Heart left ventricle (tissue), 16 donors: ENCODE data around the gene TAF5L. TPM values are rescaled to one million over a fixed set of nuclear protein-coding genes. Genes with fewer than 3 reads are reported as not detected.
A peak's percentile ranks its signal among the peaks of the same experiment; 100 is the strongest.
"Not testable (repeated sequence)": the region's sequence is repeated elsewhere in the genome, so short reads cannot be mapped to it uniquely, and the experiment has no call there.

Experiments used
- ATAC-seq, 4 donors: fragments of 200-7000 bp; cut with Tn5 transposase; one replicate each; pipeline ENCODE4 v1.9.1; 2020 to 2022; ENCODE audit warnings: moderate library complexity in 4 of 4, mild to moderate bottlenecking in 3 of 4, moderate number of reproducible peaks in 1 of 4
- DNase-seq, 5 donors: peaks; one replicate each; pipeline ENCODE4 v3.0.0-alpha.2; 2020
- H3K27ac ChIP-seq, 12 donors: fragments of 200-600 bp; sonication (generic) in 4 of 12; one replicate each; pipeline versions ENCODE4 v1.5.0 to v1.8.0; 2016 to 2022; ENCODE audit warnings: mild to moderate bottlenecking in 2 of 12
- H3K27me3 ChIP-seq, 9 donors: fragments of 200-600 bp; sonication (generic) in 2 of 9; one replicate each; pipeline versions ENCODE4 v1.5.1 to v1.8.0; 2016 to 2022; ENCODE audit warnings: mild to moderate bottlenecking in 3 of 9
- H3K36me3 ChIP-seq, 9 donors: fragments of 200-600 bp; sonication (generic) in 2 of 9; one replicate each; pipeline versions ENCODE4 v1.5.0 to v1.8.0; 2018 to 2022; ENCODE audit warnings: mild to moderate bottlenecking in 2 of 9
- H3K4me1 ChIP-seq, 12 donors: fragments of 200-600 bp; sonication (generic) in 4 of 12; one replicate each; pipeline versions ENCODE4 v1.5.0 to v1.8.0; 2016 to 2022; ENCODE audit warnings: mild to moderate bottlenecking in 3 of 12
- H3K4me3 ChIP-seq, 12 donors: fragments of 200-600 bp; sonication (generic) in 4 of 12; one replicate each; pipeline versions ENCODE4 v1.5.0 to v1.8.0; 2017 to 2022; ENCODE audit warnings: mild to moderate bottlenecking in 9 of 12, moderate library complexity in 4 of 12
- H3K9me3 ChIP-seq, 12 donors: fragments of 200-600 bp; sonication (generic) in 4 of 12; one replicate each; pipeline versions ENCODE4 v1.5.0 to v1.8.0; 2016 to 2022; ENCODE audit warnings: mild to moderate bottlenecking in 1 of 12
- CTCF ChIP-seq, 12 donors: fragments of 200-600 bp; sonication (generic) in 4 of 12; IDR thresholded peaks; one replicate each; pipeline versions ENCODE4 v1.5.0 to v1.8.0; 2018 to 2022; ENCODE audit warnings: antibody characterized with exemption in 12 of 12, mild to moderate bottlenecking in 5 of 12
- POLR2A ChIP-seq, 2 donors: fragments of 450-650 bp; IDR thresholded peaks; one replicate each; pipeline ENCODE4 v1.6.1; 2017; ENCODE audit warnings: antibody characterized with exemption in 2 of 2, mild to moderate bottlenecking in 2 of 2, moderate library complexity in 2 of 2
- WGBS, 4 donors: extraction: QIAGEN DNeasy Blood & Tissue Kit in 2 of 4; methylation state at CpG; one replicate each; pipeline versions ENCODE4 v1.1.5 to v1.1.7; 2013 to 2018; 5-methylcytosine and 5-hydroxymethylcytosine counted together
- intact Hi-C, 10 donors: fragments of 100-400 bp; cut with DNase I; formaldehyde crosslinking; loops; one replicate each; pipeline versions ENCODE4 v1.11.1 to v1.14.2; 2022
- polyA plus RNA-seq, 2 donors: library from polyadenylated mRNA; stranded (reverse); fragments of 200-250 nt; gene quantifications; one replicate each; pipeline ENCODE4 v1.2.3, GENCODE V29; 2013
- total RNA-seq, 9 donors: library from RNA; depleted of rRNA in 2 of 9; stranded (reverse); fragments of >200 nt in 2 of 9; fragmentation: NEBNext Ultra II Directional in 3 of 9; extraction: Animal tissue kit (Norgen Biotek cat#: 25700) in 3 of 9; gene quantifications; one replicate each; pipeline versions ENCODE4 v1.1.0 to v1.2.4, GENCODE V29; 2016 to 2023
- donor health status: ischemic (EF 13 %, LVEDD 7.1; RV severe dilation, severe dysfunction).
- donor health status: healthy with polysubstance abuse.
- donor health status: DM: no; HTN: yes; CAD: no.
- donor health status: DM: no; HTN: no; CAD: no.
- donor health status: ischemic (EF 25% LVEDD 6.9; RV normal size, moderate dysfunction).
- donor health status: ischemic (EF 25% LVEDD 5.7; RV mildly dilated, moderate dysfunction).
- donor health status: healthy.
- donor health status: DM: yes; HTN: yes; CAD: no.
- donor health status: ischemic (EF 35%, LVEDD 5.7; RV mildly dilated, moderate dysfunction).
- donor health status: nonischemic (EF 11% LVEDD 7.7; RV severe dilation, severe dysfunction).
- donor health status: DM: yes; HTN: yes; CAD: no.
- donor health status: PGD.
- donor health status: ischemic (EF 29% LVEDD 5.4; RV normal size, mild dysfunction).
- donor health status: nonischemic (EF 23%, LVEDD 6.1; RV moderate dilation, normal function).

The TAF5L gene
- total and polyA plus RNA-seq, 11 donors, result 4.4 to 15.4 (median 11.1) TPM

GRCh38 chr1:229562686-229563085 lies 63.2 kb downstream of the TAF5L start:
- Histone ChIP-seq H3K4me3 (no peak overlapping the region), H3K27ac (peak overlapping the region in 8 of 12 donors; percentile 34 to 82 (median 69)), H3K36me3 (no peaks in the 10 kb centered on the region), H3K27me3 (no peaks in the 10 kb centered on the region), H3K4me1 (peaks cover 0 to 29% (median 9%) of the 10 kb centered on the region in 12 donors), H3K9me3 (no peaks in the 10 kb centered on the region)
- DNase-seq (no peak), ATAC-seq (no peak)
- intact Hi-C loops, result no loop called here
- 94 to 96% (median 96%) methylated on average over 3 of the region's 3 CpGs for WGBS, 4 donors
- TF ChIP-seq CTCF (IDR thresholded peaks at IDR 0.05), result no peak
- no peak for TF ChIP-seq POLR2A (IDR thresholded peaks at IDR 0.05)

- Histone ChIP-seq H3K4me1 (peaks cover 0 to 44% (median 22%) of the 10 kb centered on the region in 12 donors), H3K36me3 (no peaks in the 10 kb centered on the region), H3K27me3 (no peaks in the 10 kb centered on the region), H3K9me3 (no peaks in the 10 kb centered on the region), H3K27ac (peak overlapping the region in 1 of 12 donors; percentile 37), H3K4me3 (no peak overlapping the region)
- WGBS, 4 donors, result 87 to 89% (median 89%) methylated on average over 5 of the region's 5 CpGs
- no peak for TF ChIP-seq CTCF (IDR thresholded peaks at IDR 0.05)
- no peak for TF ChIP-seq POLR2A (IDR thresholded peaks at IDR 0.05)
- ATAC-seq, result no peak
- DNase-seq, result no peak
- intact Hi-C loops, result no loop called here
These were observed 64.8 kb downstream of the TAF5L start for GRCh38 chr1:229561141-229561540.

- WGBS, 4 donors, result 93 to 99% (median 97%) methylated on average over 15 of the region's 15 CpGs
- intact Hi-C loops, H3K4me3 ChIP-seq, H3K27ac ChIP-seq, ATAC-seq, H3K36me3 ChIP-seq, DNase-seq, H3K27me3 ChIP-seq, H3K9me3 ChIP-seq: not testable (repeated sequence)
- peaks cover 0 to 47% (median 25%) of the 10 kb centered on the region in 12 donors for H3K4me1 ChIP-seq
These were observed 65.8 kb downstream of the TAF5L start for GRCh38 chr1:229560124-229560523.

- Histone ChIP-seq H3K4me1 (peaks cover 0 to 53% (median 28%) of the 10 kb centered on the region in 12 donors), H3K27ac (peak overlapping the region; percentile 75 to 97 (median 92)), H3K4me3 (peak overlapping the region; percentile 76 to 90 (median 80))
- not testable (repeated sequence) for H3K36me3 ChIP-seq, H3K9me3 ChIP-seq, DNase-seq, ATAC-seq, H3K27me3 ChIP-seq
- 42 to 52% (median 47%) methylated on average over 20 of the region's 20 CpGs for WGBS, 4 donors
- intact Hi-C loops, result loop anchor here (1.0 to 10.0 kb wide), 9 partner anchors 38 to 755 kb away; partner anchors contain the start of genes TAF5L (in 6 of the 10), URB2 (in 6 of the 10), GALNT2 (in 1 of the 10) and NUP133 (in 1 of the 10)
These were observed 66.6 kb downstream of the TAF5L start for GRCh38 chr1:229559336-229559801.

GRCh38 chr1:229558460-229559335 lies 67.2 kb downstream of the TAF5L start, which contains the start of gene ABCB10:
ABCB10 (minus strand) TSS chr1:229558707; CDS start chr1:229558652, 55 bp downstream.
- Histone ChIP-seq H3K27me3 (no peaks in the 10 kb centered on the region), H3K36me3 (no peaks in the 10 kb centered on the region), H3K27ac (peak within 1 kb of the TSS; percentile 75 to 97 (median 92)), H3K9me3 (no peaks in the 10 kb centered on the region), H3K4me1 (peaks cover 0 to 47% (median 28%) of the 10 kb centered on the region in 12 donors), H3K4me3 (peak within 1 kb of the TSS; percentile 76 to 90 (median 80))
- peak in 1 of 2 donors; percentile 67 for TF ChIP-seq POLR2A (IDR thresholded peaks at IDR 0.05)
- TF ChIP-seq CTCF (IDR thresholded peaks at IDR 0.05), result peak; percentile 56 to 94 (median 76)
- DNase-seq (peak; percentile 96 to 98 (median 97)), ATAC-seq (peak; percentile 92 to 95 (median 94))
- WGBS, 4 donors, result 0 to 1% (median 0%) methylated on average over 26 to 109 of the region's 109 CpGs
- intact Hi-C loops, result loop anchor here (1.0 to 10.0 kb wide), 10 partner anchors 39 to 756 kb away; partner anchors contain the start of genes TAF5L (in 6 of the 10), URB2 (in 6 of the 10), GALNT2 (in 1 of the 10) and NUP133 (in 1 of the 10)
